Measurements from ENCODE around the gene GADD45G.
A peak's percentile ranks its signal among the peaks of the same experiment; 100 is the strongest.

The GADD45G gene

GRCh38 chr9:89640361-89640760 lies 35.5 kb downstream of the GADD45G start:
- Mint-ChIP-seq H3K4me1 (no peaks in the 10 kb centered on the region), H3K9me3 (no peaks in the 10 kb centered on the region), H3K27me3 (no peaks in the 10 kb centered on the region), H3K4me3 (no peak overlapping the region), H3K36me3 (ENCODE audit: low read depth) (no peaks in the 10 kb centered on the region), H3K27ac (no peak overlapping the region)
- no peak for ATAC-seq
- no peak for DNase-seq

- Mint-ChIP-seq H3K27me3 (no peaks in the 10 kb centered on the region), H3K36me3 (ENCODE audit: low read depth) (no peaks in the 10 kb centered on the region), H3K27ac (no peak overlapping the region), H3K4me3 (no peak overlapping the region), H3K4me1 (no peaks in the 10 kb centered on the region), H3K9me3 (no peaks in the 10 kb centered on the region)
- ATAC-seq (no peak), DNase-seq (no peak)
Measured at GRCh38 chr9:89640801-89641200, 36.0 kb downstream of the GADD45G start.

GRCh38 chr9:89641980-89642379 lies 37.2 kb downstream of the GADD45G start:
- no peaks in the 10 kb centered on the region for H3K27me3 Mint-ChIP-seq
- DNase-seq: no peak

GRCh38 chr9:89642789-89643188 lies 38.0 kb downstream of the GADD45G start:
- Mint-ChIP-seq H3K4me1 (no peaks in the 10 kb centered on the region), H3K4me3 (no peak overlapping the region), H3K36me3 (ENCODE audit: low read depth) (no peaks in the 10 kb centered on the region), H3K27me3 (no peaks in the 10 kb centered on the region), H3K9me3 (no peaks in the 10 kb centered on the region), H3K27ac (no peak overlapping the region)
- DNase-seq: no peak
- ATAC-seq: peak; percentile 37

More at GRCh38 chr9:89641980-89642379, 37.2 kb downstream of the GADD45G start:
- H3K36me3 Mint-ChIP-seq (ENCODE audit: low read depth): no peaks in the 10 kb centered on the region
- no peak for ATAC-seq
- H3K9me3 Mint-ChIP-seq: no peaks in the 10 kb centered on the region
- no peak overlapping the region for H3K4me3 Mint-ChIP-seq
- no peak overlapping the region for H3K27ac Mint-ChIP-seq
- no peaks in the 10 kb centered on the region for H3K4me1 Mint-ChIP-seq

GRCh38 chr9:89646189-89646939 lies 41.6 kb downstream of the GADD45G start:
- Mint-ChIP-seq H3K27me3 (peaks cover 4% of the 10 kb centered on the region), H3K4me3 (no peak overlapping the region), H3K4me1 (peaks cover 11% of the 10 kb centered on the region), H3K27ac (no peak overlapping the region), H3K9me3 (no peaks in the 10 kb centered on the region), H3K36me3 (ENCODE audit: low read depth) (no peaks in the 10 kb centered on the region)
- DNase-seq: no peak
- ATAC-seq: no peak

- Mint-ChIP-seq H3K4me1 (peaks cover 11% of the 10 kb centered on the region), H3K27ac (no peak overlapping the region), H3K36me3 (ENCODE audit: low read depth) (no peaks in the 10 kb centered on the region), H3K4me3 (no peak overlapping the region), H3K27me3 (peaks cover 6% of the 10 kb centered on the region), H3K9me3 (no peaks in the 10 kb centered on the region)
- ATAC-seq (no peak), DNase-seq (no peak)
Measured at GRCh38 chr9:89647366-89648128, 42.7 kb downstream of the GADD45G start.

- H3K4me3 Mint-ChIP-seq: no peak overlapping the region
Measured at GRCh38 chr9:89648247-89649000, 43.6 kb downstream of the GADD45G start.

GRCh38 chr9:89649039-89649691 lies 44.4 kb downstream of the GADD45G start:
- Mint-ChIP-seq H3K27me3 (peaks cover 6% of the 10 kb centered on the region), H3K4me1 (peaks cover 11% of the 10 kb centered on the region), H3K9me3 (no peaks in the 10 kb centered on the region), H3K36me3 (ENCODE audit: low read depth) (no peaks in the 10 kb centered on the region), H3K27ac (no peak overlapping the region), H3K4me3 (no peak overlapping the region)
- ATAC-seq (peak; percentile 13), DNase-seq (no peak)

More at GRCh38 chr9:89648247-89649000, 43.6 kb downstream of the GADD45G start:
- H3K36me3 Mint-ChIP-seq (ENCODE audit: low read depth): no peaks in the 10 kb centered on the region
- no peak overlapping the region for H3K27ac Mint-ChIP-seq
- peak; percentile 53 for ATAC-seq
- peaks cover 6% of the 10 kb centered on the region for H3K27me3 Mint-ChIP-seq
- DNase-seq: no peak
- H3K9me3 Mint-ChIP-seq: no peaks in the 10 kb centered on the region
- peaks cover 11% of the 10 kb centered on the region for H3K4me1 Mint-ChIP-seq

- peaks cover 20% of the 10 kb centered on the region for H3K4me1 Mint-ChIP-seq
- no peaks in the 10 kb centered on the region for H3K9me3 Mint-ChIP-seq
- DNase-seq (no peak), ATAC-seq (no peak)
- no peaks in the 10 kb centered on the region for H3K36me3 Mint-ChIP-seq (ENCODE audit: low read depth)
- H3K27ac Mint-ChIP-seq: no peak overlapping the region
- H3K4me3 Mint-ChIP-seq: no peak overlapping the region
- peaks cover 9% of the 10 kb centered on the region for H3K27me3 Mint-ChIP-seq
Measured at GRCh38 chr9:89654025-89654662, 49.3 kb downstream of the GADD45G start.

- no peaks in the 10 kb centered on the region for H3K9me3 Mint-ChIP-seq
- H3K27ac Mint-ChIP-seq: no peak overlapping the region
- H3K27me3 Mint-ChIP-seq: peaks cover 9% of the 10 kb centered on the region
- peaks cover 14% of the 10 kb centered on the region for H3K4me1 Mint-ChIP-seq
- DNase-seq (no peak), ATAC-seq (no peak)
- H3K36me3 Mint-ChIP-seq (ENCODE audit: low read depth): no peaks in the 10 kb centered on the region
- no peak overlapping the region for H3K4me3 Mint-ChIP-seq
Measured at GRCh38 chr9:89655056-89655989, 50.5 kb downstream of the GADD45G start.
